HepG2 (cell line): ENCODE measurements around the gene UGT8. TPM values are rescaled to one million over a fixed set of nuclear protein-coding genes. Genes with fewer than 3 reads are reported as not detected.

Experiments
- ATAC-seq: fragments of 200-7000 bp; cut with Tn5 transposase; 3 replicates; pipeline ENCODE4 v1.9.1; 2020; ENCODE audit warnings: mild to moderate bottlenecking, moderate library complexity
- BruUV-seq: library from RNA; stranded (reverse); fragments of 400-500 nt; replicated peaks from 2 replicates; lab custom pipeline; 2021; lab: Mats Ljungman, UMichigan
- CTCF ChIA-PET: fragments of 300-600 bp; formaldehyde crosslinking; extraction: SDS; loops from one replicate; lab custom pipeline; 2021; ENCODE audit warnings: low total read pairs, inconsistent platforms, low intra/inter-chr PET ratio; lab: Yijun Ruan, JAX
- POLR2A ChIA-PET: fragments of 350-600 bp; sonication (Branson Sonifier 250); formaldehyde crosslinking; loops from one replicate; lab custom pipeline; 2020; ENCODE audit warnings: antibody characterized with exemption, inconsistent platforms; lab: Yijun Ruan, JAX
- DNase-seq: peaks from one replicate; pipeline ENCODE4 v3.0.0-alpha.2; 2015; ENCODE audit warnings: low spot score
- FAIRE-seq: peaks from 3 replicates; lab custom pipeline; 2011; peaks lifted over from hg19 to GRCh38; lab: Jason Lieb, UNC
- H2AFZ ChIP-seq: one replicate; pipeline ENCODE4 v1.6.1; 2011; ENCODE audit warnings: low read length, inconsistent platforms
- H3K27ac ChIP-seq: fragments of 300-600 bp; 3 replicates; pipeline ENCODE4 v1.8.0; 2011; ENCODE audit warnings: mixed run types, mild to moderate bottlenecking, mixed read lengths, low read length, inconsistent platforms; ENCODE audit not compliant: insufficient read depth; ENCODE audit errors: extremely low read length
- H3K27me3 ChIP-seq, 2 experiments: fragments of 200-600 bp in 1 of 2; 2 replicates in 1 of 2; 3 replicates in 1 of 2; pipeline versions ENCODE4 v1.6.0 to v1.8.0; 2011; ENCODE audit warnings: low read length in 2 of 2, mild to moderate bottlenecking in 2 of 2, moderate library complexity in 2 of 2, inconsistent platforms in 1 of 2; ENCODE audit not compliant: insufficient read depth in 2 of 2, control insufficient read depth in 1 of 2
- H3K36me3 ChIP-seq, 2 experiments: fragments of 200-600 bp in 1 of 2; replicated peaks in 1 of 2; 2 replicates in 1 of 2; 3 replicates in 1 of 2; pipeline versions ENCODE4 v1.5.1 to v1.8.0; 2011; ENCODE audit warnings: low read length in 2 of 2, inconsistent platforms in 1 of 2; ENCODE audit not compliant: insufficient read depth in 2 of 2, control insufficient read depth in 1 of 2
- H3K4me1 ChIP-seq: 2 replicates; pipeline ENCODE4 v1.5.1; 2012; ENCODE audit warnings: low read length, inconsistent platforms; ENCODE audit not compliant: insufficient read depth
- H3K4me2 ChIP-seq: 2 replicates; pipeline ENCODE4 v1.6.0; 2011; ENCODE audit warnings: low read depth, low read length, inconsistent platforms
- H3K4me3 ChIP-seq, 3 experiments: fragments of 200-600 bp in 1 of 3; sonication (generic), shearing (Covaris generic) in 1 of 3; replicated peaks in 1 of 3; 2 replicates each; pipeline ENCODE4 v1.5.1; 2011 to 2016; ENCODE audit warnings: low read length in 3 of 3, inconsistent platforms in 2 of 3, low read depth in 2 of 3, mild to moderate bottlenecking in 2 of 3, control low read depth in 1 of 3, mixed read lengths in 1 of 3; ENCODE audit not compliant: insufficient read depth in 1 of 3
- H3K79me2 ChIP-seq: one replicate; pipeline ENCODE4 v1.6.1; 2011; ENCODE audit warnings: low read length, inconsistent platforms; ENCODE audit not compliant: insufficient read depth
- H3K9ac ChIP-seq: 2 replicates; pipeline ENCODE4 v1.6.0; 2011; ENCODE audit warnings: mild to moderate bottlenecking, low read depth, low read length, inconsistent platforms; ENCODE audit not compliant: insufficient read depth
- H3K9me3 ChIP-seq: 2 replicates; pipeline ENCODE4 v1.5.1; 2012; ENCODE audit warnings: mild to moderate bottlenecking, low read length
- H4K20me1 ChIP-seq: 2 replicates; pipeline ENCODE4 v1.6.0; 2011; ENCODE audit warnings: inconsistent platforms, mild to moderate bottlenecking, low read length, moderate library complexity; ENCODE audit not compliant: insufficient read depth
- HCFC1 ChIP-seq: fragments of 150-350 bp; IDR thresholded peaks from 2 replicates; pipeline ENCODE4 v1.6.1; 2014; ENCODE audit warnings: low read depth, low read length
- HIC2 ChIP-seq: sonication (generic); formaldehyde crosslinking; IDR thresholded peaks from 2 replicates; pipeline ENCODE4 v1.9.0; 2022; ENCODE audit warnings: low read depth, missing genetic modification reagents
- MAFF ChIP-seq: IDR thresholded peaks from 2 replicates; pipeline ENCODE4 v1.6.1; 2011; ENCODE audit warnings: low read depth, low read length, improper control_type of control experiment
- TEAD2 ChIP-seq: sonication (generic); formaldehyde crosslinking; IDR thresholded peaks from 2 replicates; pipeline ENCODE4 v1.9.0; 2021; ENCODE audit warnings: missing genetic modification reagents
- USF2 ChIP-seq, 2 experiments: sonication (generic) in 1 of 2; formaldehyde crosslinking in 1 of 2; IDR thresholded peaks; 2 replicates each; pipeline versions ENCODE4 v1.5.1 to v1.6.1; 2011 to 2020; ENCODE audit warnings: borderline replicate concordance in 1 of 2, low read depth in 1 of 2, low read length in 1 of 2, mild to moderate bottlenecking in 1 of 2, missing genetic modification reagents in 1 of 2, moderate library complexity in 1 of 2
- ZBTB10 ChIP-seq: sonication (generic); formaldehyde crosslinking; IDR thresholded peaks from 2 replicates; pipeline ENCODE4 v1.4.0; 2020; ENCODE audit warnings: missing genetic modification reagents, borderline replicate concordance
- ZNF350 ChIP-seq: sonication (generic); formaldehyde crosslinking; IDR thresholded peaks from 2 replicates; pipeline ENCODE4 v1.4.0; 2020; ENCODE audit warnings: mild to moderate bottlenecking, low read depth, missing genetic modification reagents, borderline replicate concordance
- ZNF451 ChIP-seq: sonication (generic); formaldehyde crosslinking; IDR thresholded peaks from 2 replicates; pipeline ENCODE4 v1.5.0; 2020; ENCODE audit warnings: mild to moderate bottlenecking, missing genetic modification reagents
- ZNF609 ChIP-seq: sonication (generic); formaldehyde crosslinking; IDR thresholded peaks from 2 replicates; pipeline ENCODE4 v1.4.0; 2020; ENCODE audit warnings: mild to moderate bottlenecking, missing genetic modification reagents, borderline replicate concordance
- ZSCAN12 ChIP-seq: sonication (generic); formaldehyde crosslinking; IDR thresholded peaks from 2 replicates; pipeline ENCODE4 v1.9.0; 2021; ENCODE audit warnings: mild to moderate bottlenecking, missing genetic modification reagents
- WGBS: methylation state at CpG from one replicate; pipeline ENCODE4 v1.1.6; 2017; ENCODE audit warnings: low lambda C conversion rate; 5-methylcytosine and 5-hydroxymethylcytosine counted together
- in situ Hi-C: cut with HindIII; loops from 2 replicates; pipeline ENCODE4 v1.10.0; 2017; ENCODE audit warnings: low pct_unique_long_range_greater_than_20kb; ENCODE audit not compliant: extremely low pct_ligation_motif_present
- intact Hi-C: fragments of 100-400 bp; cut with micrococcal nuclease; formaldehyde crosslinking; loops from one replicate; pipeline ENCODE4 v1.10.0; 2022; ENCODE audit not compliant: unreplicated experiment
- polyA plus RNA-seq, 8 experiments: library from polyadenylated mRNA; depleted of rRNA in 3 of 8; stranded (reverse) in 7 of 8; unstranded in 1 of 8; fragments of >200 nt; fragmentation: Illumina TruSeq in 4 of 8; extraction: Trizol in 4 of 8; gene quantifications; 2 replicates each; pipeline versions ENCODE4 v1.2.1 to v1.2.3, GENCODE V29; 2011 to 2016; ENCODE audit warnings: low read depth in 4 of 8, missing spikeins in 1 of 8, mixed read lengths in 1 of 8; ENCODE audit not compliant: insufficient read depth in 1 of 8
- total RNA-seq, 5 experiments: library from RNA; depleted of rRNA; stranded (reverse); fragments of >200 nt; fragmentation: Illumina TruSeq; extraction: Trizol; gene quantifications; 2 replicates each; pipeline ENCODE4 v1.2.3, GENCODE V29; 2016; ENCODE audit warnings: low read depth in 1 of 5

The UGT8 gene
- total and polyA plus RNA-seq, 2 of the 13 experiments (the other 11 are each of a cell fraction or from before 2014, with no cell fraction given) = not detected

- no peak overlapping the region for H2AFZ ChIP-seq
- no peaks in the 10 kb centered on the region for H3K27me3 ChIP-seq
- POLR2A ChIA-PET = no interaction called here
- no peaks in the 10 kb centered on the region for H3K36me3 ChIP-seq
- 29% methylated on average over 2 of the region's 2 CpGs for WGBS
- ATAC-seq = no peak
- no peaks in the 10 kb centered on the region for H3K79me2 ChIP-seq
- no peak overlapping the region for H3K9ac ChIP-seq
- in situ Hi-C loops (no loop called here), intact Hi-C loops (no loop called here)
- no peak for DNase-seq
- BruUV-seq = no TSS peak
- no peak overlapping the region for H3K4me3 ChIP-seq
- no peaks in the 10 kb centered on the region for H4K20me1 ChIP-seq
- no peak for FAIRE-seq
- H3K4me2 ChIP-seq = no peak overlapping the region
- no peak for TF ChIP-seq ZNF451 (CRISPR knock-in tag)
- no peak for TF ChIP-seq ZNF350 (CRISPR knock-in tag)
- no peak for TF ChIP-seq HIC2 (CRISPR knock-in tag)
- no peak for TF ChIP-seq USF2 (IDR thresholded peaks at IDR 0.05; ENCODE audit: low read depth, low read length)
- TF ChIP-seq USF2 (CRISPR knock-in tag; IDR thresholded peaks at IDR 0.05; ENCODE audit: borderline replicate concordance) = no peak
- no peak for TF ChIP-seq MAFF
- TF ChIP-seq ZSCAN12 (CRISPR knock-in tag) = no peak
- TF ChIP-seq ZBTB10 (CRISPR knock-in tag) = no peak
- no peak for TF ChIP-seq HCFC1
- TF ChIP-seq TEAD2 (CRISPR knock-in tag) = no peak
- no peak for TF ChIP-seq ZNF609 (CRISPR knock-in tag)
- H3K4me1 ChIP-seq = no peaks in the 10 kb centered on the region
- CTCF ChIA-PET = no interaction called here
- no peak overlapping the region for H3K27ac ChIP-seq
- peaks cover 16% of the 10 kb centered on the region for H3K9me3 ChIP-seq
Measured at GRCh38 chr4:114577386-114577785, 21.2 kb upstream of the UGT8 start.
